OCI-LY1 (cell line): Measurements from ENCODE around the gene ST6GAL1.

Experiments
- CTCF ChIP-seq: fragments of 200-600 bp; sonication (generic), shearing (Covaris generic); IDR thresholded peaks from 2 replicates; pipeline ENCODE4 v1.5.1; 2017; ENCODE audit warnings: mild to moderate bottlenecking, antibody characterized with exemption, low read length, moderate library complexity, mixed read lengths
- EZH2 ChIP-seq: fragments of 200-600 bp; sonication (generic), shearing (Covaris generic); IDR thresholded peaks from 2 replicates; pipeline ENCODE4 v1.8.0; 2017; ENCODE audit warnings: borderline replicate concordance, mixed run types, mild to moderate bottlenecking, antibody characterized with exemption, low read length, moderate library complexity, mixed read lengths

- TF ChIP-seq CTCF = no peak
- TF ChIP-seq EZH2 = no peak
Measured at GRCh38 chr3:186991470-186991869, 61.1 kb downstream of the ST6GAL1 start.
